ENCODE data around the gene ATG2A. TPM values are rescaled to one million over a fixed set of nuclear protein-coding genes. Genes with fewer than 3 reads are reported as not detected.
A peak's percentile ranks its signal among the peaks of the same experiment; 100 is the strongest.

Gene ATG2A
- total and polyA plus RNA-seq, 5 donors = 13.3 to 17.9 (median 13.6) TPM

GRCh38 chr11:64857485-64857884, 59.5 kb downstream of the ATG2A start:
- peaks cover 28% of the 10 kb centered on the region for H3K4me1 ChIP-seq (ENCODE audit: control insufficient read depth, insufficient read depth, low read length)
- no peak overlapping the region for H3K27ac ChIP-seq (ENCODE audit: low read length)
- intact Hi-C loops (cut with DNase I) = no loop called here
- no peaks in the 10 kb centered on the region for H3K27me3 ChIP-seq (ENCODE audit: control insufficient read depth, insufficient read depth)
- H3K9me3 ChIP-seq (ENCODE audit: control insufficient read depth, low read length) = no peaks in the 10 kb centered on the region
- no peak for DNase-seq
- 96% methylated on average over 6 of the region's 6 CpGs for WGBS
- no peak for ATAC-seq
- no peak overlapping the region for H3K4me3 ChIP-seq (ENCODE audit: low read length)

GRCh38 chr11:64856382-64857227, 60.4 kb downstream of the ATG2A start:
- no peaks in the 10 kb centered on the region for H3K9me3 ChIP-seq (ENCODE audit: control insufficient read depth, low read length)
- ATAC-seq (peak; percentile 54 to 59), DNase-seq (peak; percentile 83 to 85 (median 84))
- no peak overlapping the region for H3K4me3 ChIP-seq (ENCODE audit: low read length)
- WGBS = 66% methylated on average over 20 of the region's 20 CpGs
- H3K4me1 ChIP-seq (ENCODE audit: control insufficient read depth, insufficient read depth, low read length) = peaks cover 28% of the 10 kb centered on the region
- intact Hi-C loops (cut with DNase I) = no loop called here
- no peaks in the 10 kb centered on the region for H3K27me3 ChIP-seq (ENCODE audit: control insufficient read depth, insufficient read depth)
- peak overlapping the region; percentile 45 for H3K27ac ChIP-seq (ENCODE audit: low read length)

- ATAC-seq (no peak), DNase-seq (peak in 1 of 3 donors; percentile 40)
- H3K4me1 ChIP-seq (ENCODE audit: control insufficient read depth, insufficient read depth, low read length) = peaks cover 26% of the 10 kb centered on the region
- H3K4me3 ChIP-seq (ENCODE audit: low read length) = no peak overlapping the region
- no peaks in the 10 kb centered on the region for H3K27me3 ChIP-seq (ENCODE audit: control insufficient read depth, insufficient read depth)
- WGBS = 82% methylated on average over 20 of the region's 22 CpGs
- H3K27ac ChIP-seq (ENCODE audit: low read length) = peak overlapping the region; percentile 45
- H3K9me3 ChIP-seq (ENCODE audit: control insufficient read depth, low read length) = no peaks in the 10 kb centered on the region
- intact Hi-C loops (cut with DNase I) = no loop called here
These were observed 61.3 kb downstream of the ATG2A start for GRCh38 chr11:64855596-64856304.

- ATAC-seq = peak; percentile 80 to 94
- Histone ChIP-seq H3K4me3 (ENCODE audit: low read length) (no peak overlapping the region), H3K27me3 (ENCODE audit: control insufficient read depth, insufficient read depth) (no peaks in the 10 kb centered on the region), H3K27ac (ENCODE audit: low read length) (peak overlapping the region; percentile 59), H3K9me3 (ENCODE audit: control insufficient read depth, low read length) (no peaks in the 10 kb centered on the region), H3K4me1 (ENCODE audit: control insufficient read depth, insufficient read depth, low read length) (peaks cover 26% of the 10 kb centered on the region)
- 63% methylated on average over 45 of the region's 45 CpGs for WGBS
- intact Hi-C loops (cut with DNase I) = no loop called here
- DNase-seq = peak; percentile 89 to 91 (median 90)
These were observed 62.2 kb downstream of the ATG2A start for GRCh38 chr11:64854534-64855502.

GRCh38 chr11:64854157-64854533, 62.9 kb downstream of the ATG2A start:
- Histone ChIP-seq H3K27ac (ENCODE audit: low read length) (peak overlapping the region; percentile 59), H3K4me1 (ENCODE audit: control insufficient read depth, insufficient read depth, low read length) (peaks cover 31% of the 10 kb centered on the region), H3K27me3 (ENCODE audit: control insufficient read depth, insufficient read depth) (no peaks in the 10 kb centered on the region), H3K4me3 (ENCODE audit: low read length) (no peak overlapping the region), H3K9me3 (ENCODE audit: control insufficient read depth, low read length) (no peaks in the 10 kb centered on the region)
- ATAC-seq (no peak), DNase-seq (peak in 1 of 3 donors; percentile 68)
- 93% methylated on average over 25 of the region's 25 CpGs for whole genome bisulfite sequencing
- intact Hi-C loops (cut with DNase I) = no loop called here

GRCh38 chr11:64853709-64854108, 63.3 kb downstream of the ATG2A start:
- peak in 2 of 3 donors; percentile 56 to 60 for DNase-seq
- H3K9me3 ChIP-seq (ENCODE audit: control insufficient read depth, low read length) = no peaks in the 10 kb centered on the region
- H3K4me1 ChIP-seq (ENCODE audit: control insufficient read depth, insufficient read depth, low read length) = peaks cover 33% of the 10 kb centered on the region
- no peaks in the 10 kb centered on the region for H3K27me3 ChIP-seq (ENCODE audit: control insufficient read depth, insufficient read depth)
- no peak overlapping the region for H3K4me3 ChIP-seq (ENCODE audit: low read length)
- peak overlapping the region; percentile 2 for H3K27ac ChIP-seq (ENCODE audit: low read length)
- ATAC-seq = no peak
- 70% methylated on average over 27 of the region's 27 CpGs for WGBS
- intact Hi-C loops (cut with DNase I) = no loop called here

GRCh38 chr11:64852804-64853509, 64.1 kb downstream of the ATG2A start:
- no peak for ATAC-seq
- H3K4me3 ChIP-seq (ENCODE audit: low read length) = no peak overlapping the region
- H3K4me1 ChIP-seq (ENCODE audit: control insufficient read depth, insufficient read depth, low read length) = peaks cover 33% of the 10 kb centered on the region
- no peaks in the 10 kb centered on the region for H3K27me3 ChIP-seq (ENCODE audit: control insufficient read depth, insufficient read depth)
- H3K27ac ChIP-seq (ENCODE audit: low read length) = no peak overlapping the region
- no peaks in the 10 kb centered on the region for H3K9me3 ChIP-seq (ENCODE audit: control insufficient read depth, low read length)
- intact Hi-C loops (cut with DNase I) = no loop called here
- WGBS = 76% methylated on average over 24 of the region's 24 CpGs
- peak in 2 of 3 donors; percentile 50 to 55 for DNase-seq

- WGBS = 79% methylated on average over 8 of the region's 8 CpGs
- intact Hi-C loops (cut with DNase I) = no loop called here
- H3K4me3 ChIP-seq (ENCODE audit: low read length) = no peak overlapping the region
- H3K27me3 ChIP-seq (ENCODE audit: control insufficient read depth, insufficient read depth) = no peaks in the 10 kb centered on the region
- no peak for ATAC-seq
- peaks cover 32% of the 10 kb centered on the region for H3K4me1 ChIP-seq (ENCODE audit: control insufficient read depth, insufficient read depth, low read length)
- peak in 1 of 3 donors; percentile 44 for DNase-seq
- H3K9me3 ChIP-seq (ENCODE audit: control insufficient read depth, low read length) = no peaks in the 10 kb centered on the region
- H3K27ac ChIP-seq (ENCODE audit: low read length) = no peak overlapping the region
These were observed 65.1 kb downstream of the ATG2A start for GRCh38 chr11:64851831-64852351.

GRCh38 chr11:64850979-64851567, 65.9 kb downstream of the ATG2A start:
- Histone ChIP-seq H3K4me3 (ENCODE audit: low read length) (no peak overlapping the region), H3K27me3 (ENCODE audit: control insufficient read depth, insufficient read depth) (no peaks in the 10 kb centered on the region), H3K9me3 (ENCODE audit: control insufficient read depth, low read length) (no peaks in the 10 kb centered on the region), H3K27ac (ENCODE audit: low read length) (peak overlapping the region; percentile 37), H3K4me1 (ENCODE audit: control insufficient read depth, insufficient read depth, low read length) (peaks cover 24% of the 10 kb centered on the region)
- ATAC-seq (no peak), DNase-seq (peak in 1 of 3 donors; percentile 70)
- intact Hi-C loops (cut with DNase I) = no loop called here
- WGBS = 61% methylated on average over 13 of the region's 13 CpGs
